ENCODE results near the gene AP2S1.

Gene AP2S1

DNA sequence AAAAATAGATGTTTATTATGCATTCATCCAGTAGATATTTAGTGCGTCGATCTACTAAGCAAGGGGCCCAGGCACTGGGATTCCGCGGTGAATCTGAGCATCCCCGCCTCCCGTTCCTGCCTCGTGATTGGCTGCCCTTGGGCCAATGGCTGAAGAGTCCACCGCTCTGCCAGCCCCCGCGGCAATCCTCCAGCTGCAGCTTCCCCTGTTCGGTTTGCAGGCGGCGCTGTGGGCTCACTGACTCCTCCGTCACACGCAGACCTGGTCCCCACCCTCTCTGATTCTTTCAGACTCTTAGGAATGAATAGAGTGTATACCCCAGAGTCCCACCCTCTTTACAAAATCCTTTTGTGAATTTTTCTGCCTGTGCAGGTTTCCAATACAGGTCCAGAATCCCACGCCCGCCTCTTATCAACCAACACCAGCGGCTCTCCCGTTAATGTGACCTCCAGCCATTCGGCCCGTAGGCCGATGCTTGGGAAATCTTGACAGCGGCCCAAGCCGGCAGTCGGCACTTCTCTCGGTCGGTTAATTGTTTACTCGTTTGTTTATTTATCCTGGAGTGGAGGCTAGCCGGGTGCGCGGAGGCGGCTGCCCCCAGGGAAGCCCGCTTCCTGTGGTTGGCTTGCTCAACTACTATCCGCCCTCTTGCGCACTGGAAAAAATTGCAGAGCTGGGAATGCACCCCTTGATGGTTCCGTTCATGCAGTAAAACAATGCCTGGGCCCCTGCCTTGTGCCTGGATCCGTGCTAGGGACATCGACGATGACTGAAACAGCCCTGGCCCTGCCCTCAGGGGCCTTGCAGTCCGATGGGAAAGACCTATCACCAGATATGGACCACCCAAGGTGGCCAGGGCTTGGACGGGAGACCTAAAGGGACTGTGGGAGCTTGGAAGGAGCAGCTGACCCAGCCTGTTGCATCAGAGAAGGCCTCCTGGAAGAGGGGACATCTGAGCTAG, 5.7 kb upstream of the AP2S1 start:
- TF ChIP-seq, protein P1, sequence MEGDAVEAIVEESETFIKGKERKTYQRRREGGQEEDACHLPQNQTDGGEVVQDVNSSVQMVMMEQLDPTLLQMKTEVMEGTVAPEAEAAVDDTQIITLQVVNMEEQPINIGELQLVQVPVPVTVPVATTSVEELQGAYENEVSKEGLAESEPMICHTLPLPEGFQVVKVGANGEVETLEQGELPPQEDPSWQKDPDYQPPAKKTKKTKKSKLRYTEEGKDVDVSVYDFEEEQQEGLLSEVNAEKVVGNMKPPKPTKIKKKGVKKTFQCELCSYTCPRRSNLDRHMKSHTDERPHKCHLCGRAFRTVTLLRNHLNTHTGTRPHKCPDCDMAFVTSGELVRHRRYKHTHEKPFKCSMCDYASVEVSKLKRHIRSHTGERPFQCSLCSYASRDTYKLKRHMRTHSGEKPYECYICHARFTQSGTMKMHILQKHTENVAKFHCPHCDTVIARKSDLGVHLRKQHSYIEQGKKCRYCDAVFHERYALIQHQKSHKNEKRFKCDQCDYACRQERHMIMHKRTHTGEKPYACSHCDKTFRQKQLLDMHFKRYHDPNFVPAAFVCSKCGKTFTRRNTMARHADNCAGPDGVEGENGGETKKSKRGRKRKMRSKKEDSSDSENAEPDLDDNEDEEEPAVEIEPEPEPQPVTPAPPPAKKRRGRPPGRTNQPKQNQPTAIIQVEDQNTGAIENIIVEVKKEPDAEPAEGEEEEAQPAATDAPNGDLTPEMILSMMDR (IDR thresholded peaks at IDR 0.05) = no peak

DNA sequence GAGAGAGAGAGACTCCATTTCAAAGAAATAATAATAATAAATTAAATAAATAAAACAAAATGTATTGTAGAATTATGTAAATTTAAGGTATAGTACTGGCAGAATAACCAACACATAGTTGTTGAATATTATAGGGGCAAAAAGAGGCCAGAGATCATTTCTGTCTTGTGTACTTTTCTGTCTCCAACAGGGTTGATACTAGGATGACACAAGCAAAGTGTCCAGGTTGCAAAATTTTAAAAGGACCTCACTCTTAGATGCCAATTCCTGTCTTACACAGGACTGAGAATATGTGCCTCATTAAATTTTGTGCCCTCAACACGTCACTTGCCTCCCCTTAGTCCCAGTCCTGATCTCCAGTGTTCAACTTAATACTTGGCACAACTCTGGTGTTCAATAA, 2.2 kb upstream of the AP2S1 start:
- TF ChIP-seq, protein P1 (IDR thresholded peaks at IDR 0.05) = no peak

DNA sequence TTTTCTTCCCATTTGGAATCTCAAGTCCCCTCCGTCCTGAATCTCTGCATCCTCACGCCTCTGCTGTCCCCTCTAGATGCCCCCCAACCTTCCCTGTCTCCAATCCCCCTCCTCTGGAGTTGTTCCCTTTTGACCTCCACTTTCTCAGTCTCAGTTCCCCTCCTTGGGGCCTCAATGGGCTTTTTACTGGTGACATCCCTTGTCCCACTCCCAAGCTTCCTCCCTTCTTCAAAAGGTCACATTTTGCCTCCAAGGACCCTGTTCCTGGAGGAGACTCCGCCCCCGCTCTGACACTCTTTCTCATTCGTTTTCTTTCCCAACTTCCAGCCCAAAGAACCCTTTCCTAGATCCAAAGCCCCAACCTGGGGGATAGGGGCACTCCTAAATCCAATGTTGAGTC, 1.0 kb downstream of the AP2S1 start:
- TF ChIP-seq, protein P1 (IDR thresholded peaks at IDR 0.05) = no peak

DNA sequence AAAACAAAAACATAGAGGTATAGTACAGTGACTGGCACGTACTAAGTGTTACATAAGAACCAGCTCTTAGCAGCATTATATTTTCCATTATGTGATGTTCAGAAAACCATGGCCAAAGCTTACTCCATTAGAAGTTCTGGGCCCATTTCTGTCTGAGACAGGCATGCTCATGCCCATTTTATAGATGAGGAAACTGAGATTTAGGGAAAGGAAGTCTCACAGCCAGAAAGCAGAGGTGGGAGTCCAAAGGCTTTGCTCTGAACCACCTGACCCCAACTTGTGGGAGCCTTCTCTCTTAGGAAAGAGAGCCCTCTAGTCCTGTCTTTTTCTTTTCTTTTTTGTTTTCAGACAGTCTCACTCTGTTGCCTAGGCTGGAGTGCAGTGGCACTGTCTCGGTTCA, 2.3 kb downstream of the AP2S1 start:
- TF ChIP-seq, protein P1 (IDR thresholded peaks at IDR 0.05) = no peak

DNA sequence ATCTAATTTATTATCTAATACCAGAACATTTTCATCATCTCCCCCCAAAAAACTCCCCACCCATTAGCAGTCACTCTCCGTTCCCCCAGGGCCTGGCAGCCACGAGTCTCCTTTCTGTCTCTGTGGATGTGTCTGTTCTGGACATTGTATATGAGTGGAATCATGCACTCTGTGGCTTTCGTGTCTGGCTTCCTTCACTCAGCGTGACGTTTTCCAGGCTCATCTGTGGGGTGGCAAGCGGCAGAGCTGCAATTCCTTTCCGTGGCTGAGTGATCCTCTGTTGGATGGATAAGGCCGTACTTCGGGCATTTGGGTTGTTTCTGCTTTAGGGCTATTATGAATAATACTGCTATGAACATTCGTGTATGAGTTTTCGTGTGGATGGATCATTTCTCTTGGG, 3.1 kb downstream of the AP2S1 start:
- TF ChIP-seq, protein P1 (IDR thresholded peaks at IDR 0.05) = no peak

DNA sequence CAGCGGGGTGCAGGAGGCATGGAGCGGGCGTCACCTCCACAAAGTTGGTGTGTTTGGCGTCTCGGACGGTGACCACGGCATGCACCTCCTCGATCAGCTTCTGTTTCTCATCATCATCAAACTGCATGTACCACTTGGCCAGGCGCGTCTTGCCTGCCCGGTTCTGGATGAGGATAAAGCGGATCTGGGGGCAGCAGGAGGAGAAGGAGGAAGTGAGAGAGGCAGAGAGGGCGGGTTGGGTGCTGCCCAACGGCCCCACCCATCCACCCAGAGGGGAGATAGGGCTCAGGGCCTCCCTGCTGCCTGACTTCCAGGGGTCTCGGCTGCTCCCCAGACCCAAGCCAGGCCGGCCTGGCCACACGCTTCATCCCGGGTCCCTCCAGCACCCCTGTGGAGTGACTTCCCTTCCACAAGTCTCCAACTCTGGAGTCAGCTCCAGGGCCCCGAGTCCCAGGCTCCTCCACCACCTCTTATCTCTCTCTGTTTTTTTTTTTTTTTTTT, 4.6 kb downstream of the AP2S1 start:
- TF ChIP-seq, protein P1 (IDR thresholded peaks at IDR 0.05) = no peak

DNA sequence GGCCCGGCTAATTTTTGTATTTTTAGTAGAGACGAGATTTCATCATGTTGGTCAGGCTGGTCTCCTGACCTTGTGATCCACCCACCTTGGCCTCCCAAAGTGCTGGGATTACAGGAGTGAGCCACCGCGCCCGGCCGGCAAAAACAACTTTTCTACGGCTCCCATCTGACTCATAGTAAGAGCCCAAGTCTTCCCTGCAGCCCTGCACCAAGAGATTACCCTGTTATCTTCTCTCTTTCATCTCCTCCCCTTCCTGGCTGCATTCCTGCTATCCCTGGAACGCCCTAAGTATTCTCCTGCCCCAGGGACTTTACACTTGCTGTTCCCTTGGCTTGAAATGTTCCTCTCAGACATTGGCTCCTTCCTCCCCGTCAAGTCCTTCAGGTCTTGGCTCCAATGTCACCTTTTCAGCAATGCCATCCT, 6.6 kb downstream of the AP2S1 start:
- TF ChIP-seq, protein P1 (IDR thresholded peaks at IDR 0.05) = no peak
